PC-3 (cell line): ENCODE data around the gene CAMK1G. TPM values are rescaled to one million over a fixed set of nuclear protein-coding genes. Genes with fewer than 3 reads are reported as not detected.
A peak's percentile ranks its signal among the peaks of the same experiment; 100 is the strongest.

Experiments used
- ATAC-seq: fragments of 200-7000 bp; cut with Tn5 transposase; 2 replicates; pipeline ENCODE4 v1.9.1; 2020; ENCODE audit warnings: mild to moderate bottlenecking, moderate library complexity
- BruUV-seq: library from RNA; stranded (reverse); fragments of 400-500 nt; replicated peaks from 2 replicates; lab custom pipeline; 2021; lab: Mats Ljungman, UMichigan
- CTCF ChIA-PET: fragments of 300-600 bp; sonication (Branson Sonifier 250); formaldehyde crosslinking; loops from one replicate; lab custom pipeline; 2022; ENCODE audit warnings: antibody characterized with exemption; lab: Charles Lee
- POLR2A ChIA-PET: fragments of 300-600 bp; sonication (Branson Sonifier 250); formaldehyde crosslinking; loops from one replicate; lab custom pipeline; 2022; ENCODE audit warnings: antibody characterized with exemption; ENCODE audit not compliant: unreplicated experiment; lab: Charles Lee
- DNase-seq: peaks from one replicate; pipeline ENCODE4 v3.0.0-alpha.2; 2015
- H2AFZ ChIP-seq: fragments of 300-600 bp; sonication (generic); 2 replicates; pipeline ENCODE4 v1.6.0; 2016; ENCODE audit warnings: antibody characterized with exemption, low read length
- H3F3A ChIP-seq: fragments of 300-600 bp; sonication (generic); one replicate; pipeline ENCODE4 v1.6.0; 2017; ENCODE audit warnings: antibody characterized with exemption, low read length, control low read depth, mild to moderate bottlenecking; ENCODE audit not compliant: unreplicated experiment
- H3K27ac ChIP-seq: fragments of 300-600 bp; sonication (generic); 2 replicates; pipeline ENCODE4 v1.5.1; 2016; ENCODE audit warnings: mild to moderate bottlenecking, low read length
- H3K27me3 ChIP-seq: fragments of 300-600 bp; sonication (generic); 2 replicates; pipeline ENCODE4 v1.6.1; 2016; ENCODE audit warnings: low read length, mixed read lengths
- H3K36me3 ChIP-seq: fragments of 300-600 bp; sonication (generic); 2 replicates; pipeline ENCODE4 v1.6.1; 2016; ENCODE audit warnings: low read depth, mixed run types, low read length, mixed read lengths
- H3K4me1 ChIP-seq: fragments of 300-600 bp; sonication (generic); 2 replicates; pipeline ENCODE4 v1.5.1; 2016; ENCODE audit warnings: low read length; ENCODE audit not compliant: insufficient read depth
- H3K4me2 ChIP-seq: fragments of 300-600 bp; sonication (generic); 2 replicates; pipeline ENCODE4 v1.6.0; 2016; ENCODE audit warnings: low read length
- H3K4me3 ChIP-seq: fragments of 300-600 bp; sonication (generic); 2 replicates; pipeline ENCODE4 v1.5.1; 2016; ENCODE audit warnings: mild to moderate bottlenecking, low read length, mixed read lengths
- H3K79me2 ChIP-seq: fragments of 300-600 bp; sonication (generic); 2 replicates; pipeline ENCODE4 v1.6.1; 2017; ENCODE audit warnings: low read length, mixed read lengths
- H3K9ac ChIP-seq: fragments of 300-600 bp; sonication (generic); 2 replicates; pipeline ENCODE4 v1.6.0; 2016; ENCODE audit warnings: mild to moderate bottlenecking, low read length
- H3K9me2 ChIP-seq: fragments of 300-600 bp; sonication (generic); replicated peaks from 2 replicates; pipeline ENCODE4 v1.6.1; 2016; ENCODE audit warnings: mixed run types, low read length, mixed read lengths
- H3K9me3 ChIP-seq: fragments of 300-600 bp; sonication (generic); 2 replicates; pipeline ENCODE4 v1.6.1; 2016; ENCODE audit warnings: low read length, mixed read lengths
- H4K20me1 ChIP-seq: fragments of 300-600 bp; sonication (generic); 2 replicates; pipeline ENCODE4 v1.6.1; 2016; ENCODE audit warnings: low read length, mixed read lengths
- EZH2 ChIP-seq: fragments of 300-600 bp; sonication (generic); IDR thresholded peaks from one replicate; pipeline ENCODE4 v1.6.1; 2017; ENCODE audit warnings: antibody characterized with exemption, mild to moderate bottlenecking, low read length; ENCODE audit not compliant: unreplicated experiment
- EZH2phosphoT487 ChIP-seq: fragments of 300-600 bp; sonication (generic); IDR thresholded peaks from 2 replicates; pipeline ENCODE4 v1.6.1; 2018; ENCODE audit warnings: mild to moderate bottlenecking, antibody characterized with exemption, low read length, borderline replicate concordance
- intact Hi-C: fragments of 100-400 bp; cut with micrococcal nuclease; formaldehyde crosslinking; loops from 2 replicates; pipeline ENCODE4 v1.9.0; 2023
- total RNA-seq: library from RNA; depleted of rRNA; stranded (reverse); fragments of >200 nt; gene quantifications from 2 replicates; pipeline ENCODE4 v1.2.3, GENCODE V29; 2014
- TF ChIP-seq, protein P1 (sequence below): fragments of 300-600 bp; sonication (generic); conservative IDR thresholded peaks from 2 replicates; pipeline ENCODE4 v1.5.1; 2017; ENCODE audit warnings: antibody characterized with exemption, low read depth, mild to moderate bottlenecking, low read length

The CAMK1G gene
- total RNA-seq, 1 experiment from 2014 or later: not detected

DNA sequence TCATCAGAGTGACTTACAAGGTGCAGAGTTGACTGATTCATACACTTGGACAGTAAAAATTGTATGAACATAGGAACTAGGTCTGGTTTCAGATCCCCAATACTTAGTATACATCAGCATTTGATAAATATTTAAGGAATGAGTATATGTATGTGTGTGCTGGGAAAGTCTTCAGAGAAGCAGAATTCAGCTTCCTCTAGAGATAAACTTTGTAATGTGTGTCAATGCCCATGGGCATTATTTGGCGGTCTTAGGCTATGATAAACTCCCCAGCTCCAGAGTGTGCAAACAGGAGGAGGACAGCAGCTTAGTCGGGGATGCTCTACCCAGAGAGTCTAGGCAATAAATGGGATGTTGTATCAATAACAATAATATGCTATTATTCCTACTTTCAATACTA is 2.9 kb upstream of the CAMK1G start:
- Histone ChIP-seq H3K4me3 (no peak overlapping the region), H2AFZ (no peak overlapping the region), H3K9me3 (no peaks in the 10 kb centered on the region), H3K4me1 (peaks cover 17% of the 10 kb centered on the region), H3K27ac (no peak overlapping the region), H3F3A (no peaks in the 10 kb centered on the region), H3K27me3 (no peaks in the 10 kb centered on the region), H3K79me2 (no peaks in the 10 kb centered on the region), H3K4me2 (no peak overlapping the region), H3K9me2 (no peaks in the 10 kb centered on the region), H4K20me1 (no peaks in the 10 kb centered on the region), H3K36me3 (no peaks in the 10 kb centered on the region), H3K9ac (no peak overlapping the region)
- intact Hi-C loops: no loop called here
- DNase-seq (peak; percentile 45), ATAC-seq (no peak)
- TF ChIP-seq, protein P1, sequence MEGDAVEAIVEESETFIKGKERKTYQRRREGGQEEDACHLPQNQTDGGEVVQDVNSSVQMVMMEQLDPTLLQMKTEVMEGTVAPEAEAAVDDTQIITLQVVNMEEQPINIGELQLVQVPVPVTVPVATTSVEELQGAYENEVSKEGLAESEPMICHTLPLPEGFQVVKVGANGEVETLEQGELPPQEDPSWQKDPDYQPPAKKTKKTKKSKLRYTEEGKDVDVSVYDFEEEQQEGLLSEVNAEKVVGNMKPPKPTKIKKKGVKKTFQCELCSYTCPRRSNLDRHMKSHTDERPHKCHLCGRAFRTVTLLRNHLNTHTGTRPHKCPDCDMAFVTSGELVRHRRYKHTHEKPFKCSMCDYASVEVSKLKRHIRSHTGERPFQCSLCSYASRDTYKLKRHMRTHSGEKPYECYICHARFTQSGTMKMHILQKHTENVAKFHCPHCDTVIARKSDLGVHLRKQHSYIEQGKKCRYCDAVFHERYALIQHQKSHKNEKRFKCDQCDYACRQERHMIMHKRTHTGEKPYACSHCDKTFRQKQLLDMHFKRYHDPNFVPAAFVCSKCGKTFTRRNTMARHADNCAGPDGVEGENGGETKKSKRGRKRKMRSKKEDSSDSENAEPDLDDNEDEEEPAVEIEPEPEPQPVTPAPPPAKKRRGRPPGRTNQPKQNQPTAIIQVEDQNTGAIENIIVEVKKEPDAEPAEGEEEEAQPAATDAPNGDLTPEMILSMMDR: no peak
- TF ChIP-seq EZH2phosphoT487 (no peak), EZH2 (no peak)
- ChIA-PET POLR2A (interaction anchor here (0.6 kb wide), 1 partner anchor 127 kb away, joined by 7 read pairs; no protein-coding TSS in a partner anchor), CTCF (no interaction called here)
- BruUV-seq: no TSS peak

DNA sequence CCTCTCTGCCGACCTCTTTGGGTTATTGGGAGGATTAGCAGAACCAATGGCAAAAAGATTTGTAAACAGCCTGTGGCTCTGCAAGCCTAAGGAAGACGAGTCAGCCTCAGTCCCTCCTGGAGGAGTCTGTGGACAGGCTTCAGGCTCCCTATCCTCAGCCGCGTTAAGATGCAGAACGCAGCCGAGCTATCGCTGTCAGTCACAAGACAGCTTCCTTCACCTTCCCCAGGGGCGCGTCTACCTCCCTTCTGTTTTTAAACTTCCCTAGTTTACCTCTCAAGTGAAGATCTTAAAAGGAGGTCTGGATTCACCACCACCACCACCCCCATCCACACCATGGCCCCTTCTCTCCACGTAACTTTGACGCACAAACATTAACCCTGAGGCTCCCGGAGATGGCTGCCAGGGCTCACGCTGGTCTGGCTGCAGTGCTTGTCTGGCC is 738 bp downstream of the CAMK1G start:
- BruUV-seq: no TSS peak
- H3K27me3 ChIP-seq: no peaks in the 10 kb centered on the region
- POLR2A ChIA-PET: no interaction called here
- no peaks in the 10 kb centered on the region for H3F3A ChIP-seq
- CTCF ChIA-PET: no interaction called here
- DNase-seq (no peak), ATAC-seq (no peak)
- H3K4me2 ChIP-seq: no peak overlapping the region
- no peaks in the 10 kb centered on the region for H3K36me3 ChIP-seq
- no peak overlapping the region for H2AFZ ChIP-seq
- H3K4me1 ChIP-seq: peaks cover 43% of the 10 kb centered on the region
- H3K79me2 ChIP-seq: no peaks in the 10 kb centered on the region
- no peaks in the 10 kb centered on the region for H4K20me1 ChIP-seq
- TF ChIP-seq, protein P1: no peak
- TF ChIP-seq EZH2phosphoT487 (no peak), EZH2 (no peak)
- H3K27ac ChIP-seq: no peak overlapping the region
- H3K9me2 ChIP-seq: no peaks in the 10 kb centered on the region
- intact Hi-C loops: no loop called here
- H3K9me3 ChIP-seq: no peaks in the 10 kb centered on the region
- no peak overlapping the region for H3K9ac ChIP-seq
- no peak overlapping the region for H3K4me3 ChIP-seq

DNA sequence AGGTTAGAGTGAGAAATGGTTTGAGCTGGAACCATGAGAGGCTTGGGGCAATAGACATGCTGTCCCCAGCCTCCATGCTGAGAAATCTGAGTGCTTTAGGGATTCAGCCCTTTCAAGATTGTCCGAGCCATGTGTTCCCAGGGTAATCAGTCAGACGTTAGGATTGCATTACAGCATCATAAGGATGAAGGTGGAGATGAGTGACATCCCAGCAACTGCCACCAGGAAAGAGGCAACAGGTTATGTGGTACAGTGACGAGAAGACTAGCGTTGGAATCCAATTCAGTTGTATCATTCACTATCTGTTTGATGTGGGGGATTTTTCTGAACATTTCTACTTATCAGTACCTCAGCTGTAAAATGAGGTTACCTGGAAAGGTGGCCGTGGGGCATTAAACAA is 1.7 kb downstream of the CAMK1G start:
- CTCF ChIA-PET: interaction anchor here (0.8 to 1.3 kb wide), 2 partner anchors 16 to 19 kb away, joined by 3 read pairs; no protein-coding TSS in a partner anchor
- no peaks in the 10 kb centered on the region for H3F3A ChIP-seq
- BruUV-seq: no TSS peak
- peaks cover 49% of the 10 kb centered on the region for H3K4me1 ChIP-seq
- no peak overlapping the region for H3K27ac ChIP-seq
- no peaks in the 10 kb centered on the region for H3K9me3 ChIP-seq
- TF ChIP-seq EZH2: no peak
- no peak for TF ChIP-seq EZH2phosphoT487
- TF ChIP-seq, protein P1: no peak
- peak overlapping the region; percentile 64 for H2AFZ ChIP-seq
- no peaks in the 10 kb centered on the region for H3K9me2 ChIP-seq
- no peak overlapping the region for H3K9ac ChIP-seq
- POLR2A ChIA-PET: no interaction called here
- no peaks in the 10 kb centered on the region for H4K20me1 ChIP-seq
- no peak for ATAC-seq
- H3K36me3 ChIP-seq: no peaks in the 10 kb centered on the region
- H3K4me3 ChIP-seq: peak overlapping the region; percentile 54
- H3K4me2 ChIP-seq: peak overlapping the region; percentile 82
- H3K79me2 ChIP-seq: no peaks in the 10 kb centered on the region
- intact Hi-C loops: loop anchor here (1.0 kb wide), 1 partner anchor 17 kb away; no protein-coding TSS in a partner anchor
- DNase-seq: no peak
- no peaks in the 10 kb centered on the region for H3K27me3 ChIP-seq
